Common myeloid progenitor, CD34-positive (primary cell): ENCODE results near the gene CD79A.

ENCODE experiments used
- CTCF ChIA-PET: fragments of 350-600 bp; sonication (Branson Sonifier 250); formaldehyde crosslinking; loops from one replicate; lab custom pipeline; 2021; ENCODE audit warnings: antibody characterized with exemption; lab: Charles Lee
- POLR2A ChIA-PET: fragments of 350-600 bp; sonication (Branson Sonifier 250); formaldehyde crosslinking; loops from one replicate; lab custom pipeline; 2021; ENCODE audit warnings: antibody characterized with exemption; lab: Charles Lee
- DNase-seq, 3 donors: peaks; one replicate each; pipeline versions ENCODE4 v3.0.0 to v3.0.0-alpha.2; 2013
- H3K27ac ChIP-seq, 2 experiments: 1 replicate in 1 of 2; 2 replicates in 1 of 2; pipeline ENCODE4 v1.7.0; 2013; ENCODE audit warnings: inconsistent platforms in 2 of 2, low read length in 2 of 2, mild to moderate bottlenecking in 2 of 2, low read depth in 1 of 2, moderate library complexity in 1 of 2; ENCODE audit not compliant: severe bottlenecking in 2 of 2, insufficient read depth in 1 of 2, poor library complexity in 1 of 2
- H3K27me3 ChIP-seq, 5 experiments: replicated peaks in 2 of 5; 1 replicate in 3 of 5; 2 replicates in 2 of 5; pipeline versions ENCODE4 v1.6.1 to v1.7.0; 2013; ENCODE audit warnings: low read length in 4 of 5, mild to moderate bottlenecking in 2 of 5, moderate library complexity in 2 of 5, inconsistent platforms in 1 of 5; ENCODE audit not compliant: insufficient read depth in 5 of 5, control insufficient read depth in 4 of 5
- H3K36me3 ChIP-seq, 4 experiments: 1 replicate in 2 of 4; 2 replicates in 2 of 4; pipeline versions ENCODE4 v1.6.1 to v1.7.0; 2013; ENCODE audit warnings: low read length in 3 of 4, control low read depth in 1 of 4, mild to moderate bottlenecking in 1 of 4; ENCODE audit not compliant: control insufficient read depth in 4 of 4, insufficient read depth in 4 of 4
- H3K4me1 ChIP-seq, 4 experiments: 1 replicate in 3 of 4; 2 replicates in 1 of 4; pipeline versions ENCODE4 v1.6.1 to v1.7.1; 2013; ENCODE audit warnings: low read length in 3 of 4, mild to moderate bottlenecking in 3 of 4, control low read depth in 1 of 4, inconsistent platforms in 1 of 4, moderate library complexity in 1 of 4; ENCODE audit not compliant: control insufficient read depth in 4 of 4, insufficient read depth in 4 of 4; ENCODE audit errors: control extremely low read depth in 1 of 4
- H3K4me3 ChIP-seq, 7 experiments: 1 replicate in 4 of 7; 2 replicates in 3 of 7; pipeline versions ENCODE4 v1.5.1 to v1.7.0; 2013; ENCODE audit warnings: mild to moderate bottlenecking in 7 of 7, low read length in 6 of 7, moderate library complexity in 6 of 7, inconsistent platforms in 2 of 7, low read depth in 2 of 7, control low read depth in 1 of 7; ENCODE audit not compliant: insufficient read depth in 4 of 7, control insufficient read depth in 1 of 7; ENCODE audit errors: extremely low read depth in 1 of 7
- H3K9me3 ChIP-seq, 5 experiments: 1 replicate in 4 of 5; 2 replicates in 1 of 5; pipeline versions ENCODE4 v1.6.1 to v1.7.1; 2013; ENCODE audit warnings: low read length in 4 of 5, mild to moderate bottlenecking in 2 of 5, inconsistent platforms in 1 of 5, low read depth in 1 of 5, moderate library complexity in 1 of 5; ENCODE audit not compliant: control insufficient read depth in 4 of 5, insufficient read depth in 2 of 5; ENCODE audit errors: control extremely low read depth in 1 of 5
- WGBS: methylation state at CpG from one replicate; pipeline ENCODE4 v1.1.5; 2013; ENCODE audit not compliant: insufficient coverage; 5-methylcytosine and 5-hydroxymethylcytosine counted together

CD79A gene

DNA sequence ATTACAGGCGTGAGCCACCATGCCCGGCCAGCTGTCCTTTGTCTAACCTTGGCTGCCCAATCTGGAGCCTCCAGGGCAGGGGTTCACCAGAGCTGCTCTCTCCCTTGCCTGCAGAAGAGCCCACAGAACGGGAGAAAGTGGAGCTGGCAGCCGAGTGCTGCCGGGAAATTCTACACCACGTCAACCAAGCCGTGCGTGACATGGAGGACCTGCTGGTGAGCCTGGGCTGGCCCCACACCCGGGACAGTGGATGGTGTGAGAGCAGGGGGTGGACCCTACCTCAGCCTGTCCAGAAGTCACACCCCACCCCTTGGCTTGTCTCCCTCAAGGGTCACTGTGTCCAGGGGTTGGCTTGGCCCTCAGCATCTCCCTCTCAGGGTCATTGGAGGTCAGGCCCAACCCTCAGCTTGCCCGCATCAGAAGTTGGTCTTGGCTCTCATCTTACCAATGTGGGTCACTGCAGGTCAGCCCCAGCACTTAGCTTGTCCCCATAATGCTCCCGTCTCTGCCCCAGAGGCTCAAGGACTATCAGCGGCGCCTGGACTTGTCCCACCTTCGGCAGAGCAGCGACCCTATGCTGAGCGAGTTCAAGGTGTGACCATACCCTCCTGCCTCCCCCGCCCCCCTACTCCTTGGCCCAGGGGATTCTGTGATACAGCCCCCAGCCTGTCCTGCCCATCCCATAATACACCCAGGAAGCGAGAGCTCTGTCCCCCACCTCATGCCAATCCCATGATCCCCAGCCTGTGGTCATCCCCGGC, 26.3 kb downstream of the CD79A start:
- POLR2A ChIA-PET: no interaction called here
- WGBS: 97% methylated on average over 17 of the region's 19 CpGs
- CTCF ChIA-PET: interaction anchor here (0.6 to 3.1 kb wide), 8 partner anchors 8 to 40 kb away, joined by 3 to 8 read pairs (median 3); no protein-coding TSS in a partner anchor
- no peaks in the 10 kb centered on the region for H3K4me1 ChIP-seq
- peaks cover 10 to 88% (median 76%) of the 10 kb centered on the region in 4 experiments for H3K36me3 ChIP-seq
- H3K27ac ChIP-seq: no peak overlapping the region
- no peak overlapping the region for H3K4me3 ChIP-seq
- no peak for DNase-seq
- no peaks in the 10 kb centered on the region for H3K9me3 ChIP-seq
- H3K27me3 ChIP-seq: no peaks in the 10 kb centered on the region

GRCh38 chr19:41904118-41904870, 27.2 kb downstream of the CD79A start:
- Histone ChIP-seq H3K27me3 (no peaks in the 10 kb centered on the region), H3K27ac (no peak overlapping the region), H3K4me3 (no peak overlapping the region), H3K4me1 (no peaks in the 10 kb centered on the region), H3K9me3 (no peaks in the 10 kb centered on the region), H3K36me3 (peaks cover 8 to 81% (median 69%) of the 10 kb centered on the region in 4 experiments)
- DNase-seq: no peak
- ChIA-PET CTCF (interaction anchor here (0.6 to 3.1 kb wide), 5 partner anchors 13 to 33 kb away, joined by 3 to 8 read pairs (median 3); no protein-coding TSS in a partner anchor), POLR2A (no interaction called here)
- WGBS: 97% methylated on average over 27 of the region's 30 CpGs

- ChIA-PET POLR2A (no interaction called here), CTCF (interaction anchor here (0.7 to 1.4 kb wide), 2 partner anchors 14 to 18 kb away, joined by 3 to 4 read pairs; no protein-coding TSS in a partner anchor)
- no peaks in the 10 kb centered on the region for H3K9me3 ChIP-seq
- H3K27me3 ChIP-seq: peaks cover 0 to 2% (median 0%) of the 10 kb centered on the region in 5 experiments
- no peak overlapping the region for H3K4me3 ChIP-seq
- 97% methylated on average over 20 of the region's 24 CpGs for WGBS
- no peak overlapping the region for H3K27ac ChIP-seq
- H3K4me1 ChIP-seq: no peaks in the 10 kb centered on the region
- peaks cover 8 to 71% (median 61%) of the 10 kb centered on the region in 4 experiments for H3K36me3 ChIP-seq
- DNase-seq: no peak
These were observed 28.4 kb downstream of the CD79A start for GRCh38 chr19:41905273-41906002.

- Histone ChIP-seq H3K4me1 (no peaks in the 10 kb centered on the region), H3K27me3 (peaks cover 0 to 9% (median 4%) of the 10 kb centered on the region in 5 experiments), H3K4me3 (no peak overlapping the region), H3K9me3 (no peaks in the 10 kb centered on the region), H3K27ac (no peak overlapping the region), H3K36me3 (peaks cover 8 to 67% (median 57%) of the 10 kb centered on the region in 4 experiments)
- DNase-seq: no peak
- POLR2A ChIA-PET: no interaction called here
- CTCF ChIA-PET: no interaction called here
- WGBS: 100% methylated on average over 1 of the region's 9 CpGs
These were observed 29.2 kb downstream of the CD79A start for GRCh38 chr19:41906271-41906670.

DNA sequence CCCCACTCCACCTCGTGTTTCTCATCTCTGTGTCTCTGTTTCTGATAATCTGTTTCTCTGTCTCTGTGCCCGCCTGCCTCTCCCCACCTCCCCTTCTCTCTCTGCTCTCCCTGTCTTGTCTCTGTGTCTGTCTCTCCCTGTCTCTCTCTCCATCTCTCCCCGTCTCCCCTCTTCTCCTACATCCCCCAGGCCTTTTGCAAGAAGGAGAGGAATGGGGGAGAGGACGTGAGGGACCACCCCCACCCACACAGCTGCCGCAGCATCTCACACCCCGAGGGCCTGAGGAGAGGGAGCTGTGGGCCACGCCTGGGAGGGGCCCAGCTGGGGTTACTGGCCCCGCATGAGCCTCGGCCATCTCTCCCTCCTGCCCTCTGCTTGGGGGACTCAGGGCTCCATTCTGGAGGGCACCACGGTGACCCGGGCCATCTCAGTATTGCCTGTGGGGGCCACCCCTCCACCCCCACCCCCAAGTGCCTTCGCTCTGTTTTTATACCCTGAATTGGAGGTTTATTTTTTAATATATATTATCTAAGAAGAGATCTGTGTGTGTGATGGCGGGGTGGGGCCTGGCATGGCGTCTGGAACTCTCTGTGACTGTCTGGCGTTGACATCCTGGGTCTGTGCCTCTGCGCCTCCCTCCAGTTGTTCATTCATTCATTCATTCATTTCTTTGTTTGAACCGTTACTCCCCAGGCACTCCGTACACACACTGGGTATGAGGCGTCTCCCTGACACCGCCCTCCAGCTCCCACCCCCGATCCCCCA, 30.0 kb downstream of the CD79A start:
- Histone ChIP-seq H3K27ac (no peak overlapping the region), H3K4me3 (no peak overlapping the region), H3K36me3 (peaks cover 8 to 59% (median 49%) of the 10 kb centered on the region in 4 experiments), H3K27me3 (peaks cover 0 to 17% (median 11%) of the 10 kb centered on the region in 5 experiments), H3K9me3 (no peaks in the 10 kb centered on the region), H3K4me1 (no peaks in the 10 kb centered on the region)
- DNase-seq: no peak
- 93% methylated on average over 5 of the region's 21 CpGs for WGBS
- ChIA-PET CTCF (no interaction called here), POLR2A (no interaction called here)

DNA sequence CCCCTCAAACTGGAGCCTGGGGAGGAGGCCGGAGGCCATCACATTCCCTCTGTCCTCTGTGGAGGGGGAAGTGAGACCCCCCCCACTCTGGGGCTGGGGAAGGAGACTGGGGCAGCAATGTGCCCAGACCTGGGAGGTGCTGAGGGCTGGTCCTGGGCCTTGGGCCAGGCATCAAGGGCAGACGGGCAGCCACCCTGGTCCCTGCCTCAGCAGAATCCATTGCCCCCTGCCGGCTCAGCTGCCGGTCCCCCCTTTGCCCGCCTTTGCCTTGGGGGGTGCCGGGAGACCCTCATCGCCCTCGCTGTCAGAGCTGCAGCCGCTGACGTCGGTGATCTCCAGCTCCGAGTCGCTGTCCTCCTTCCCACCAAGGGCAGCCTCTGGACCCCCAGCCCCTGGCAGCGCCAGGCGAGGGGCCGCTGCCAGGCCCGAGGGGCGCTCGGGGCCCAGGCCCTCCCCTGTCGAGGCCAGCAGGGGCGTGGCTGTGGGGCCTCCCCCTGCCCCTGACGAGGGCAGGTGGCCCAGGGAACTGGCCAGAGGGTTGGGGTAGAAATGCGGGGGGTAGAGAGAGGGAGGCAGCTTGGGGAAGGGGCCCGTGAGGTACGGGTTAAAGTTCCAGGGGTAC, 31.0 kb downstream of the CD79A start:
- Histone ChIP-seq H3K9me3 (no peaks in the 10 kb centered on the region), H3K4me1 (peaks cover 0 to 3% (median 0%) of the 10 kb centered on the region in 4 experiments), H3K36me3 (peaks cover 7 to 49% (median 40%) of the 10 kb centered on the region in 4 experiments), H3K27me3 (peaks cover 0 to 27% (median 16%) of the 10 kb centered on the region in 5 experiments), H3K4me3 (no peak overlapping the region), H3K27ac (no peak overlapping the region)
- ChIA-PET POLR2A (interaction anchor here (0.6 kb wide), 1 partner anchor 197 kb away, joined by 3 read pairs; no protein-coding TSS in a partner anchor), CTCF (interaction anchor here (1.0 kb wide), 1 partner anchor 26 kb away, joined by 3 read pairs; no protein-coding TSS in a partner anchor)
- 93% methylated on average over 14 of the region's 25 CpGs for WGBS
- DNase-seq: no peak
